ENCODE data around the gene RARRES1. TPM values are rescaled to one million over a fixed set of nuclear protein-coding genes. Genes with fewer than 3 reads are reported as not detected.
A peak's percentile ranks its signal among the peaks of the same experiment; 100 is the strongest.

The RARRES1 gene
- total RNA-seq, 1 donor from 2014 or later: 1.8 TPM

GRCh38 chr3:158735296-158736033, 3.2 kb upstream of the RARRES1 start:
- DNase-seq (ENCODE audit: low read depth in 2 of 2): no peak

DNA sequence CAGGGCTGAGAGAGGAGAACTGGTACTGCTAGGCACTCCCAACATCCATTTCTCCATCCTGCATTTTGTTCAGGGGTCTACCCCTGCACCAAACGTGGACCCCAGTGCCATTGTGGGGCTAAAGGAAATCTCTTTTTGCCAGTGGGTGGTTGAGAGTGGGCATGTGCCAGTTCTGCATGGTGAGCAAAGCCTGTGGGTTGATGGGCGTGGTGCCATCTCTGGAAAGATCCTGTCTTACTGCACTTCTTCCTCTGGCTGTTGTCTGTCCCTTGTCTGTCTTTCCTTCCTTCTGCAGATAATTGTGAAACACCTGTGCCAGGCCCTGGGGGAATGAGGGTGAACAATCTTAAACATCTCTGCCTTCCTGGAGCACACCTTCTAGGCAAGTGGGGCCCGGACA, 1.4 kb upstream of the RARRES1 start:
- DNase-seq (ENCODE audit: low read depth in 2 of 2): no peak

- no peak for DNase-seq (ENCODE audit: low read depth in 2 of 2)
Observed at GRCh38 chr3:158732856-158733200, 571 bp upstream of the RARRES1 start.

- DNase-seq (ENCODE audit: low read depth in 2 of 2): no peak
Observed at GRCh38 chr3:158731486-158731885, 771 bp downstream of the RARRES1 start.

- no peak for DNase-seq (ENCODE audit: low read depth in 2 of 2)
Observed at GRCh38 chr3:158728851-158729250, 3.4 kb downstream of the RARRES1 start.

DNA sequence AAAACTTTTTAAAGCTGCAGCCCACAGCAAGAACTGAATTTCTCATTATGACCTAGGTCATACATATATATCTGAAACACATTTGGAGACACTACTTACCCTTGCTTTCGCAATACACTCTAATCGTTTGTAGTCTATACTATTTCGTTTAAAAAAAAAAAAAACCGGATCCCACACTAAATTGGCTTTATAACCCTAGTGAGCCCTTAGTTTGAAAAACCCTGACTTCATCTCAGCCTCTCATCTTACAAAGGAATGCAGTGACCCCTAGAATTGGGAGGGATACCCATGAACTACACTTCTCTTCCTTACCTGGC, 4.2 kb downstream of the RARRES1 start:
- no peak for DNase-seq (ENCODE audit: low read depth in 2 of 2)

- DNase-seq (ENCODE audit: low read depth in 2 of 2): peak; percentile 80 to 81
Observed at GRCh38 chr3:158727206-158728060, 4.8 kb downstream of the RARRES1 start.

GRCh38 chr3:158725348-158726011, 6.8 kb downstream of the RARRES1 start:
- DNase-seq (ENCODE audit: low read depth in 2 of 2): peak; percentile 90 to 93

- no peak for DNase-seq (ENCODE audit: low read depth in 2 of 2)
Observed at GRCh38 chr3:158723991-158724390, 8.3 kb downstream of the RARRES1 start.

- DNase-seq (ENCODE audit: low read depth in 2 of 2): no peak
Observed at GRCh38 chr3:158722108-158722507, 10.1 kb downstream of the RARRES1 start.

GRCh38 chr3:158718490-158719170, 13.6 kb downstream of the RARRES1 start:
- DNase-seq (ENCODE audit: low read depth in 2 of 2): peak; percentile 66 to 89

GRCh38 chr3:158717576-158717975, 14.7 kb downstream of the RARRES1 start:
- no peak for DNase-seq (ENCODE audit: low read depth in 2 of 2)

DNA sequence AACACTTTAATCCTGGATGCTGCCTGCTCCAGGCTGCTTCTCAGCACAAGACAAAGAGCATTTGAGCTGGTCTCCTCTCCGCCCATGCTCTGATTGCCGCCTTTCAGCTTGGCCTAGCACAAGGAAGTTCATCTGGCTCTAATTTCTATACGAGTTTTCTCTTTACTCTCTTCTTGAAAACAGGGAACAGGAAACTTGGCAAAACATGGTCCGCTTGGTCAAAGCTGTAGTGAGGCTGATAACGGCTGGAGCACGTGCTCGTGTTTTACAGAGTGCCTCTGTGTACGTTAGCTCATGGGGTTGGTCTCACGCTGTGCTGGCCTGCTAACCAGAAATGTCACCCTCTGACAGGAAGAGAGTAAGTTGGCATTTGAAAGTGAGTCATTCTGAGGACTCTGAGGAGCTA, 19.2 kb downstream of the RARRES1 start:
- DNase-seq (ENCODE audit: low read depth in 2 of 2): peak; percentile 85 to 90

DNA sequence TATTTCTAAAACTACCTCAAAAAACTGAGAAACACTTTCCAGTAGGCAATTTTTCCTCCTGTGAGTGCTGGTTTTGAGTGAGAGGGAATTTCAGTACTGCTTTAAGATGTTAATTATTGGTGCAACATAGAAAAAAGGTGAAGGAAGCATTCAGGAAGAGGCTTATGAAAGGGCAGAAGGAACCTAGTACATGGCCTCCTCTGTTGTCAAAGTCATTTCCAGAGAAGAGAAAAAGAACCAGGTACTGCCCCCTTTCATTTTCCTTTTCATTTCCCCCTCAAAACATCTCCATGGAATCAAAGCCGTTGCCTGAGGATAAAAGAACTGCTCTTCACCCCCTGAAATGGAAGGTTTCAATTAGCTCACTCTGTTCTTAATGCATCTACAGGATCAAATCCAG, 19.8 kb downstream of the RARRES1 start:
- no peak for DNase-seq (ENCODE audit: low read depth in 2 of 2)

DNA sequence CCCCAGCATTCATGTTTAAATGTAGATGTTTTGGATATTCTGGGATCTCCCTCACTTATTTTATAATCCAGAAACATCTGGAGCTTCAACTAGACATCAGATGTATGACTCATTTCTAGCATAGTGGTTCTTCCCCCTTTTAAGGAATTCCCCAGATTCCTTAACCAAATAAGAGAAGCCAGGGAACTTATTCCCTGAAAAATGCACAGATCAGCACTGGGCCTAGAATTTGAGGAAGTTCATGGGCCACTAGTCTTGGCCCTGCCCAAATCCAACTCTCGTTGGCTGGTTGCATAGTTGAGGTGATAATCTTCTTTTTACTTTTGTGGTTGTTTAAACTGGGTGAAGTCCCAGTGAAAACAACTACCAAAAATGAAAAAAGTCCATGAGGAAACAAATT, 20.4 kb downstream of the RARRES1 start:
- DNase-seq (ENCODE audit: low read depth in 2 of 2): peak in 1 of 2 donors; percentile 80

DNA sequence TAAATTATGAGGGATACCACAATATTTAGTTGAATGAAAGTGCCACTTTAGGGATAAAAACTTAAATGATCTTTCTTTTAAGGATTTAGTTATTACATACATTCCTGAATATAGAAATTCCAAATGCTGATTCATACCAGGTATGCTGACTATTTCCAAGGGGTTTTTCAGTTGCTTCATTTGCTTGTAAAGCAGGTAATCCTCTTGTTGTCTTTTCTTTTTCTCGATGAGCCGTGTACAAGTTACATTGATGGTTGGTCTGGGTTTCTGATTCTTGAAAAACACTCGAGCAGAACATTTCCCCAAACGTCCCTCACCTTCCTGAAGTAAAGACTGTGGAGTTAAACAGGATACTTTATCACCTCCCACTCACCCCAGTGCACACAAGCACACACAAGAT, 21.7 kb downstream of the RARRES1 start:
- no peak for DNase-seq (ENCODE audit: low read depth in 2 of 2)

- peak in 1 of 2 donors; percentile 88 for DNase-seq (ENCODE audit: low read depth in 2 of 2)
Observed at GRCh38 chr3:158709666-158710083, 22.6 kb downstream of the RARRES1 start.

DNA sequence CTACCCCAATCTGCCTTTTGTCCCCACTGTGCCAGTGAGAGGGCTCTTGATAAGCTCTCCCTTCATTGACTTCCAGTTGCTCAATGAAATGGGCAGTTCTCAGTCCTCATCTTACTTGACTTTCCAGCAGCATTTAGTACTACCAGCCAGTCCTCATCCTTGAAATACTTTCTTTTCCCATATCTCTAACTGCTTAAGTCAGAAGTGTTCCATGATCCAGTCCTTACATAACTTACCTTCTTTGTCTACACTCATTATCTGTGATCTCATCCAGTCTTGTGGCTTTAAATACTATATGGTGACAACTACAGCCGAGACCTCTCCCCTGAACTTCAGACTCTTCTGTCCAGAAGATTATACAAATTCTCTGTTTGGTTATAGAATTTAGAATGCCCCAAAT, 28.7 kb downstream of the RARRES1 start:
- DNase-seq (ENCODE audit: low read depth in 2 of 2): no peak

DNA sequence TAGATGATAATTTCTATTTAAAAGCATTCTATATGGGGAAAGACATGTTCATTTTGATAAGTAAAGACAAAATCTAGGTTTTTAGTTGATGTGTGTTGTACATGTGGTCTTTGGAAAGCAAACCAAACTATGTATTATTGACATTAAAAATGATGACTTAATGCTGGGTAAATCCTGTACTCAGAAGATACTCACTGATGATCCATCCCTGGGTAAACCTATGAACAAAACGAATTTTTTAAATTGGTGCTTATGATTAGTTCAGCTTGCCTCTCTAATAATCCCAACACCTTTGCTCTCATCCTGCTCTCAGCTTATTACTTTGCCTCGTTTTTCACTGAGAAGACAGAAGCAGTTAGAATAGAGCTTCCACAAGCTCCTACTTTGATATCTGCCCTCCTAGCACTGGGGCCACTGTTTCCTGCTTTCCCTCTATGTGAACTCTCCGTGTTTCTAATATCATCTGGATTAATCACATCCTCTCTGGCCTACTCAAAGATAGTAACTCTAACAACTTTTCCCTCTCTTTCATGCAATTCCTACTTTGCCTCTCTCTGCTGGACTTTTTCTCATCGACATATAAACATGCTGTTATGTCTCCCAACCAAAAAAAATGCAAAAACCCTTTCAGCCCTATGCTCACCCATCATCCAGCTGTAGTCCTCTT, 29.3 kb downstream of the RARRES1 start:
- DNase-seq (ENCODE audit: low read depth in 2 of 2): peak; percentile 74 to 80

DNA sequence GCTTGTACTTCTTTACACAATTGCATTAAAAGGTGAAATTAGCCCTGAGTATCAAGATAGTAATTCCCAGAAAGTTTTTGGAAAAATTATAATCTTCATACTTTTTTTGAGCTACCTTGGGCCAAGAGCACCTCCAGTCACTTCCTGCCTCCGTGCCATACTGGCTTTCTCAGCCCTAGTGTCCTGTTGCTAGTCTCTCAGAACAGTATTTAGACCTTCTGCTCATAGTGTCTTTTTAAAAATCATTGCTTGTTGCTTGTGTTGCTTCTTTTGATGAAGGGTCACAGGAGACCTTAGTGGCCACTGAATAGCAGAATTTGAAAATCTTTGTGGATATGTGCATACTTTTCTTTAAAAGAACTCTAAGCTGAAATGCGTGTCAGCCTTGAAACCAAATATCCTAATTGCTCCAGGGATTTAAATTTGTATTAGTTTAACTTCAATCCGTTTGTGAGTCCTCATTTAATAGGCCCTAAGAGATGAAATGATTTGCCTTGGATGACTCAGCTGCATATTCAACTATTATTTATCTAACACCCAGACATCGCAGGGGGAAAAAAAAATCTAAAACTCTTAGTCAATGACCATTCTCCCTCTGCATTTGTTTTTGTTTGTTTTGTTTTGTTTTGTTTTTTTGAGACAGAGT, 30.7 kb downstream of the RARRES1 start:
- peak in 1 of 2 donors; percentile 59 for DNase-seq (ENCODE audit: low read depth in 2 of 2)

DNA sequence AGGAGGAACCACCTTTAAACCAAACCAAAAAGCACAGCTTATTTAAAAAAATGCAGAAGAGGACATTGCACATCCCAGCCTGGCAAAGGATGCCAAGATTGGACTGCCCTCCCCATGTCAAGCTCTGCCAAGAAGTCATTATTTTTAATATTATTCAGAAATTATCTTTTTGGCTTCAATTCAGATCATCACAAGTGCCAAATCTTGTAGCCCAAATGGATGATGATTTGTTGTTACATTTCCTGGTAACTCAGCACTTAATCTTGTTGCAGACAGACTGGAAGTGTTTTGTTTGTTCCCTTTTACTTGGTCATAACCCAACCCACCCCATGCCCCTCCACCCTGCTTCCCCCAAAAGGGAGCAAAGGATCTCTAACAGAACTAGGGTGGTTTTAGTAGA, 31.7 kb downstream of the RARRES1 start:
- DNase-seq (ENCODE audit: low read depth in 2 of 2): peak; percentile 39 to 79
